ENCODE measurements around the gene ABLIM2. TPM values are rescaled to one million over a fixed set of nuclear protein-coding genes. Genes with fewer than 3 reads are reported as not detected.

Gene ABLIM2
- total RNA-seq, 1 experiment from 2014 or later, result 6.1 TPM

DNA sequence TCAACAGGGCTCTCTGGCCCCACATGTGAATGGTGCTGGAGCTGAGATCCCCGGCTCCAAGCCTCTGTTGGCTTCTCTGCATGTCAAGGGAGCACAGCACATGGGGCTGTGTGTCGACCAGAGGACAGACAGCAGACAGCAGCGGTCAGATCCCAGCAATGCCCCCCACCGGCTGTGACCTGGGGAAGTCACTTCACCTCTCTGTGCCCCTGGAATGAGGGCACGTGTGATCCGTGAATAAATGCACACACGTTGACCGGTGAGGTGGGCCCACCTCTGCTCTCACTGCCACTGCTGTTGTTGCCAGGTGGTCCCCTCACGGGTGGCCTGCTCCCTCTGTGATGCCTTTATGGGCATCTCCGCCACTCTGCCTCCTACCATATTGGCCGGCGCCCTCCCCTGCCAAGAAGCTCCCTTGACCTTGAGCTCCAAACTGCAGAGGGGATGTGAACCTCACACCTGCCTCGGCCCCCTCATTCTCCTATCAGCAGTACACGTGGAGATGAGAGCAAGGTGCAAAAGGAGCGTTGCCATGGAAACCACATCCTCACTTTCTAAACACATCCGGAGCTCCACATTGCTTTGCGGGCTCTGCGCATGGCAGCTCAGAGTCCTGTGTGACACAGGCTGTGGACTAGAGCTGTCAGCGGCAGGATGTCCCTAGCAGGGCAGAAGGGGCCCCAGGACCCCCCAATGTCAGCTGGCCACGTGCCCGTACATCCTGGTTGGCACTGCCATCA, 75.4 kb downstream of the ABLIM2 start:
- ATAC-seq (no peak), DNase-seq (ENCODE audit: low read depth, low spot score) (no peak)
- Histone ChIP-seq H3K4me1 (ENCODE audit: control insufficient read depth in 1 of 2, insufficient read depth in 2 of 2, low read length in 2 of 2) (no peaks in the 10 kb centered on the region), H3K27me3 (ENCODE audit: insufficient read depth, low read length) (no peaks in the 10 kb centered on the region), H3K4me2 (ENCODE audit: low read length) (no peak overlapping the region), H3K9ac (ENCODE audit: low read length) (no peak overlapping the region), H3K79me2 (ENCODE audit: insufficient read depth, low read length) (no peaks in the 10 kb centered on the region), H2AFZ (ENCODE audit: low read depth, low read length, poor library complexity, severe bottlenecking) (no peak overlapping the region), H3K9me3 (ENCODE audit: control insufficient read depth in 1 of 2, insufficient read depth in 1 of 2, low read depth in 1 of 2, low read length in 2 of 2) (no peaks in the 10 kb centered on the region), H3K4me3 (replicated peaks in 1 of 2; ENCODE audit: low read depth in 1 of 2, low read length in 2 of 2) (no peak overlapping the region), H3K27ac (ENCODE audit: low read depth, low read length) (no peak overlapping the region), H3K36me3 (ENCODE audit: control insufficient read depth in 1 of 2, insufficient read depth in 2 of 2, low read length in 2 of 2) (no peaks in the 10 kb centered on the region), H3K9me2 (ENCODE audit: insufficient read depth) (no peaks in the 10 kb centered on the region), H4K20me1 (ENCODE audit: insufficient read depth) (no peaks in the 10 kb centered on the region)
- ChIA-PET CTCF (no interaction called here), RAD21 (ENCODE audit: low non-redundant PET in 1 of 2, low total read pairs in 2 of 2, uncharacterized antibody in 2 of 2, unreplicated experiment in 2 of 2) (no interaction called here), POLR2A (no interaction called here)
- no TSS peak for BruUV-seq (replicated peaks)
- TF ChIP-seq, protein P1, sequence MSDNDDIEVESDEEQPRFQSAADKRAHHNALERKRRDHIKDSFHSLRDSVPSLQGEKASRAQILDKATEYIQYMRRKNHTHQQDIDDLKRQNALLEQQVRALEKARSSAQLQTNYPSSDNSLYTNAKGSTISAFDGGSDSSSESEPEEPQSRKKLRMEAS (IDR thresholded peaks at IDR 0.05), result no peak
- TF ChIP-seq SRF (IDR thresholded peaks at IDR 0.05; ENCODE audit: low read depth), result no peak
- no peak for TF ChIP-seq JUND (IDR thresholded peaks at IDR 0.05)
- TF ChIP-seq, protein P2, sequence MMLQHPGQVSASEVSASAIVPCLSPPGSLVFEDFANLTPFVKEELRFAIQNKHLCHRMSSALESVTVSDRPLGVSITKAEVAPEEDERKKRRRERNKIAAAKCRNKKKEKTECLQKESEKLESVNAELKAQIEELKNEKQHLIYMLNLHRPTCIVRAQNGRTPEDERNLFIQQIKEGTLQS (IDR thresholded peaks at IDR 0.05), result no peak
- no peak for TF ChIP-seq SP1 (IDR thresholded peaks at IDR 0.05; ENCODE audit: low read depth)
- TF ChIP-seq, protein P3, sequence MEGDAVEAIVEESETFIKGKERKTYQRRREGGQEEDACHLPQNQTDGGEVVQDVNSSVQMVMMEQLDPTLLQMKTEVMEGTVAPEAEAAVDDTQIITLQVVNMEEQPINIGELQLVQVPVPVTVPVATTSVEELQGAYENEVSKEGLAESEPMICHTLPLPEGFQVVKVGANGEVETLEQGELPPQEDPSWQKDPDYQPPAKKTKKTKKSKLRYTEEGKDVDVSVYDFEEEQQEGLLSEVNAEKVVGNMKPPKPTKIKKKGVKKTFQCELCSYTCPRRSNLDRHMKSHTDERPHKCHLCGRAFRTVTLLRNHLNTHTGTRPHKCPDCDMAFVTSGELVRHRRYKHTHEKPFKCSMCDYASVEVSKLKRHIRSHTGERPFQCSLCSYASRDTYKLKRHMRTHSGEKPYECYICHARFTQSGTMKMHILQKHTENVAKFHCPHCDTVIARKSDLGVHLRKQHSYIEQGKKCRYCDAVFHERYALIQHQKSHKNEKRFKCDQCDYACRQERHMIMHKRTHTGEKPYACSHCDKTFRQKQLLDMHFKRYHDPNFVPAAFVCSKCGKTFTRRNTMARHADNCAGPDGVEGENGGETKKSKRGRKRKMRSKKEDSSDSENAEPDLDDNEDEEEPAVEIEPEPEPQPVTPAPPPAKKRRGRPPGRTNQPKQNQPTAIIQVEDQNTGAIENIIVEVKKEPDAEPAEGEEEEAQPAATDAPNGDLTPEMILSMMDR (IDR thresholded peaks at IDR 0.05 in 2 of 3, conservative IDR thresholded peaks at IDR 0.05 in 1 of 3; ENCODE audit: borderline replicate concordance in 1 of 3, insufficient read depth in 1 of 3, low read depth in 2 of 3, low read length in 2 of 3), result no peak
- TF ChIP-seq CBX3 (IDR thresholded peaks at IDR 0.05; ENCODE audit: low read depth), result no peak
- TF ChIP-seq EGR1 (IDR thresholded peaks at IDR 0.05; ENCODE audit: low read depth), result no peak
- TF ChIP-seq, protein P4, sequence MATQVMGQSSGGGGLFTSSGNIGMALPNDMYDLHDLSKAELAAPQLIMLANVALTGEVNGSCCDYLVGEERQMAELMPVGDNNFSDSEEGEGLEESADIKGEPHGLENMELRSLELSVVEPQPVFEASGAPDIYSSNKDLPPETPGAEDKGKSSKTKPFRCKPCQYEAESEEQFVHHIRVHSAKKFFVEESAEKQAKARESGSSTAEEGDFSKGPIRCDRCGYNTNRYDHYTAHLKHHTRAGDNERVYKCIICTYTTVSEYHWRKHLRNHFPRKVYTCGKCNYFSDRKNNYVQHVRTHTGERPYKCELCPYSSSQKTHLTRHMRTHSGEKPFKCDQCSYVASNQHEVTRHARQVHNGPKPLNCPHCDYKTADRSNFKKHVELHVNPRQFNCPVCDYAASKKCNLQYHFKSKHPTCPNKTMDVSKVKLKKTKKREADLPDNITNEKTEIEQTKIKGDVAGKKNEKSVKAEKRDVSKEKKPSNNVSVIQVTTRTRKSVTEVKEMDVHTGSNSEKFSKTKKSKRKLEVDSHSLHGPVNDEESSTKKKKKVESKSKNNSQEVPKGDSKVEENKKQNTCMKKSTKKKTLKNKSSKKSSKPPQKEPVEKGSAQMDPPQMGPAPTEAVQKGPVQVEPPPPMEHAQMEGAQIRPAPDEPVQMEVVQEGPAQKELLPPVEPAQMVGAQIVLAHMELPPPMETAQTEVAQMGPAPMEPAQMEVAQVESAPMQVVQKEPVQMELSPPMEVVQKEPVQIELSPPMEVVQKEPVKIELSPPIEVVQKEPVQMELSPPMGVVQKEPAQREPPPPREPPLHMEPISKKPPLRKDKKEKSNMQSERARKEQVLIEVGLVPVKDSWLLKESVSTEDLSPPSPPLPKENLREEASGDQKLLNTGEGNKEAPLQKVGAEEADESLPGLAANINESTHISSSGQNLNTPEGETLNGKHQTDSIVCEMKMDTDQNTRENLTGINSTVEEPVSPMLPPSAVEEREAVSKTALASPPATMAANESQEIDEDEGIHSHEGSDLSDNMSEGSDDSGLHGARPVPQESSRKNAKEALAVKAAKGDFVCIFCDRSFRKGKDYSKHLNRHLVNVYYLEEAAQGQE (IDR thresholded peaks at IDR 0.05; ENCODE audit: low read depth), result no peak
- no peak for TF ChIP-seq SIN3A (IDR thresholded peaks at IDR 0.05; ENCODE audit: low read depth)
- TF ChIP-seq, protein P5, sequence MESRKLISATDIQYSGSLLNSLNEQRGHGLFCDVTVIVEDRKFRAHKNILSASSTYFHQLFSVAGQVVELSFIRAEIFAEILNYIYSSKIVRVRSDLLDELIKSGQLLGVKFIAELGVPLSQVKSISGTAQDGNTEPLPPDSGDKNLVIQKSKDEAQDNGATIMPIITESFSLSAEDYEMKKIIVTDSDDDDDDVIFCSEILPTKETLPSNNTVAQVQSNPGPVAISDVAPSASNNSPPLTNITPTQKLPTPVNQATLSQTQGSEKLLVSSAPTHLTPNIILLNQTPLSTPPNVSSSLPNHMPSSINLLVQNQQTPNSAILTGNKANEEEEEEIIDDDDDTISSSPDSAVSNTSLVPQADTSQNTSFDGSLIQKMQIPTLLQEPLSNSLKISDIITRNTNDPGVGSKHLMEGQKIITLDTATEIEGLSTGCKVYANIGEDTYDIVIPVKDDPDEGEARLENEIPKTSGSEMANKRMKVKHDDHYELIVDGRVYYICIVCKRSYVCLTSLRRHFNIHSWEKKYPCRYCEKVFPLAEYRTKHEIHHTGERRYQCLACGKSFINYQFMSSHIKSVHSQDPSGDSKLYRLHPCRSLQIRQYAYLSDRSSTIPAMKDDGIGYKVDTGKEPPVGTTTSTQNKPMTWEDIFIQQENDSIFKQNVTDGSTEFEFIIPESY (IDR thresholded peaks at IDR 0.05; ENCODE audit: extremely low read depth, insufficient replicate concordance, low read length), result no peak
- intact Hi-C loops (cut with micrococcal nuclease), result no loop called here
